Measurements from ENCODE around the gene LIPC.

DNA sequence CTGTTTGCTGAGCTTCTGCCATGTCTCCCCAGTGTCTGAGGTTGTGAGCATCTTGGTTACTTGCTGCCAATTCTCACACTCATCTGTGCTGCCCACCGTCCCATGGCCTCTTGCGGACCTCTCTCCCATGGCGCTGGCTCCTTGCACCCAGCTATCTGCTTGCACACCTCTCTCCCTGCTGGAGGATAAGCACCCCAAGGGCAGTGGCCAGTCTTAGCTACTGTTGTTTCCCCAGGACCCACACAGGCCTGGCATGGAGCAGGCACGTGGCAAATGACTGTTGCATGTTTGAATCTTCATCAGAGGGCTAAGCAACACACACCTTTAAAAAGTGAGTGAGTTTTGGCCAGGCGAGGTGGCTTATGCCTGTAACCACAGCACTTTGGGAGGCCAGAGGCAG lies 14.7 kb downstream of the LIPC start:
- TF ChIP-seq POLR2A (IDR thresholded peaks at IDR 0.05) (no peak), POLR2AphosphoS5 (IDR thresholded peaks at IDR 0.05) (no peak), EP300 (IDR thresholded peaks at IDR 0.05; ENCODE audit: low read depth) (no peak)
- TF ChIP-seq, protein P1, sequence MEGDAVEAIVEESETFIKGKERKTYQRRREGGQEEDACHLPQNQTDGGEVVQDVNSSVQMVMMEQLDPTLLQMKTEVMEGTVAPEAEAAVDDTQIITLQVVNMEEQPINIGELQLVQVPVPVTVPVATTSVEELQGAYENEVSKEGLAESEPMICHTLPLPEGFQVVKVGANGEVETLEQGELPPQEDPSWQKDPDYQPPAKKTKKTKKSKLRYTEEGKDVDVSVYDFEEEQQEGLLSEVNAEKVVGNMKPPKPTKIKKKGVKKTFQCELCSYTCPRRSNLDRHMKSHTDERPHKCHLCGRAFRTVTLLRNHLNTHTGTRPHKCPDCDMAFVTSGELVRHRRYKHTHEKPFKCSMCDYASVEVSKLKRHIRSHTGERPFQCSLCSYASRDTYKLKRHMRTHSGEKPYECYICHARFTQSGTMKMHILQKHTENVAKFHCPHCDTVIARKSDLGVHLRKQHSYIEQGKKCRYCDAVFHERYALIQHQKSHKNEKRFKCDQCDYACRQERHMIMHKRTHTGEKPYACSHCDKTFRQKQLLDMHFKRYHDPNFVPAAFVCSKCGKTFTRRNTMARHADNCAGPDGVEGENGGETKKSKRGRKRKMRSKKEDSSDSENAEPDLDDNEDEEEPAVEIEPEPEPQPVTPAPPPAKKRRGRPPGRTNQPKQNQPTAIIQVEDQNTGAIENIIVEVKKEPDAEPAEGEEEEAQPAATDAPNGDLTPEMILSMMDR (IDR thresholded peaks at IDR 0.05) = no peak
